HEK293 (cell line): ENCODE measurements around the gene TEDDM1.
"Not testable (repeated sequence)": the region's sequence is repeated elsewhere in the genome, so short reads cannot be mapped to it uniquely, and the experiment has no call there.

Experiments used
- CTCF ChIA-PET: fragments of 350-600 bp; formaldehyde crosslinking; extraction: SDS; loops from one replicate; lab custom pipeline; 2021; ENCODE audit warnings: antibody characterized with exemption; lab: Yijun Ruan, JAX
- POLR2A ChIA-PET: fragments of 300-600 bp; formaldehyde crosslinking; extraction: SDS; loops from one replicate; lab custom pipeline; 2020; ENCODE audit warnings: antibody characterized with exemption, inconsistent platforms; lab: Yijun Ruan, JAX
- H3K27ac ChIP-seq: fragments of 200-500 bp; sonication (Bioruptor generic); 2 replicates; pipeline ENCODE4 v1.5.1; 2014; ENCODE audit warnings: low read depth, low read length, control low read depth, inconsistent platforms; ENCODE audit errors: extremely low read depth
- H3K36me3 ChIP-seq, 2 experiments: fragments of 200-500 bp in 1 of 2; sonication (Bioruptor generic) in 1 of 2; 1 replicate in 1 of 2; 2 replicates in 1 of 2; pipeline ENCODE4 v1.5.1; 2014 to 2017; ENCODE audit warnings: inconsistent platforms in 2 of 2, low read length in 2 of 2; ENCODE audit not compliant: control insufficient read depth in 2 of 2, insufficient read depth in 1 of 2
- H3K4me1 ChIP-seq: fragments of 200-500 bp; sonication (Bioruptor generic); 2 replicates; pipeline ENCODE4 v1.5.1; 2014; ENCODE audit warnings: mild to moderate bottlenecking, low read length, inconsistent platforms; ENCODE audit not compliant: control insufficient read depth, insufficient read depth
- H3K4me3 ChIP-seq: 2 replicates; pipeline ENCODE4 v1.5.1; 2011; ENCODE audit warnings: low read depth, mild to moderate bottlenecking, control low read depth, low read length, moderate library complexity
- H3K9me3 ChIP-seq: fragments of 200-500 bp; sonication (Bioruptor generic); 2 replicates; pipeline ENCODE4 v1.5.1; 2014; ENCODE audit warnings: low read depth, low read length, inconsistent platforms; ENCODE audit not compliant: control insufficient read depth, insufficient read depth
- ELK4 ChIP-seq: IDR thresholded peaks from 2 replicates; pipeline ENCODE4 v1.6.1; 2011; ENCODE audit warnings: mild to moderate bottlenecking, low read depth, low read length, borderline replicate concordance
- PRDM10 ChIP-seq: fragments of 450-650 bp; formaldehyde crosslinking; IDR thresholded peaks from 2 replicates; pipeline ENCODE4 v1.5.1; 2016; ENCODE audit warnings: missing biosample characterization, missing genetic modification characterization
- SP3 ChIP-seq: fragments of 450-650 bp; formaldehyde crosslinking; IDR thresholded peaks from 2 replicates; pipeline ENCODE4 v1.5.1; 2016; ENCODE audit warnings: missing biosample characterization, missing genetic modification characterization
- ZBTB10 ChIP-seq: fragments of 450-650 bp; formaldehyde crosslinking; IDR thresholded peaks from 2 replicates; pipeline ENCODE4 v1.5.1; 2016; ENCODE audit warnings: missing biosample characterization, missing genetic modification characterization
- ZBTB11 ChIP-seq: fragments of 450-650 bp; formaldehyde crosslinking; conservative IDR thresholded peaks from 2 replicates; pipeline ENCODE4 v1.5.1; 2016; ENCODE audit warnings: low read depth, missing biosample characterization, missing genetic modification characterization
- ZBTB8A ChIP-seq: fragments of 450-650 bp; formaldehyde crosslinking; IDR thresholded peaks from 2 replicates; pipeline ENCODE4 v1.5.1; 2016; ENCODE audit warnings: missing biosample characterization, missing genetic modification characterization
- ZEB2 ChIP-seq: fragments of 450-650 bp; formaldehyde crosslinking; IDR thresholded peaks from 2 replicates; pipeline ENCODE4 v1.5.1; 2016; ENCODE audit warnings: missing biosample characterization, missing genetic modification characterization
- ZNF175 ChIP-seq: fragments of 450-650 bp; formaldehyde crosslinking; IDR thresholded peaks from 2 replicates; pipeline ENCODE4 v1.5.1; 2016; ENCODE audit warnings: missing biosample characterization, missing genetic modification characterization
- ZNF433 ChIP-seq: fragments of 450-650 bp; formaldehyde crosslinking; IDR thresholded peaks from 2 replicates; pipeline ENCODE4 v1.5.1; 2016; ENCODE audit warnings: missing biosample characterization, missing genetic modification characterization, low read depth

The TEDDM1 gene

GRCh38 chr1:182380199-182380598 lies 20.3 kb downstream of the TEDDM1 start:
- Histone ChIP-seq H3K4me1 (no peaks in the 10 kb centered on the region), H3K27ac (no peak overlapping the region), H3K9me3 (no peaks in the 10 kb centered on the region), H3K4me3 (no peak overlapping the region), H3K36me3 (peaks cover 0 to 36% of the 10 kb centered on the region in 2 experiments; a peak in 2 of 3 replicates)
- ChIA-PET CTCF (interaction anchor here (0.6 kb wide), 1 partner anchor 411 kb away, joined by 4 read pairs; no protein-coding TSS in a partner anchor), POLR2A (interaction anchor here (1.5 to 4.7 kb wide), 2 partner anchors 10 to 12 kb away, joined by 6 to 23 read pairs; partner anchors contain the start of gene GLUL)
- TF ChIP-seq ZNF433 (tag by site-specific recombination) (no peak), ZBTB11 (tag by site-specific recombination) (no peak), PRDM10 (tag by site-specific recombination) (no peak), SP3 (no peak), ZNF175 (tag by site-specific recombination) (no peak), ZBTB8A (tag by site-specific recombination) (no peak), ZEB2 (tag by site-specific recombination) (no peak), ELK4 (no peak), ZBTB10 (no peak)
- TF ChIP-seq, all 188 proteins: peak for 0

- H3K9me3 ChIP-seq, H3K27ac ChIP-seq, H3K4me3 ChIP-seq, H3K4me1 ChIP-seq: not testable (repeated sequence)
- H3K36me3 ChIP-seq, result peaks cover 0 to 33% of the 10 kb centered on the region in 2 experiments; a peak in 2 of 3 replicates
- POLR2A ChIA-PET, result interaction anchor here (1.5 to 4.7 kb wide), 2 partner anchors 10 to 12 kb away, joined by 6 to 23 read pairs; partner anchors contain the start of gene GLUL
- CTCF ChIA-PET, result interaction anchor here (0.6 kb wide), 3 partner anchors 18 to 411 kb away, joined by 3 to 4 read pairs (median 4); no protein-coding TSS in a partner anchor
Measured at GRCh38 chr1:182379781-182380180, 20.7 kb downstream of the TEDDM1 start.
